Heart left ventricle (tissue), 16 donors: ENCODE data around the gene MPRIP. TPM values are rescaled to one million over a fixed set of nuclear protein-coding genes. Genes with fewer than 3 reads are reported as not detected.

Source experiments
- ATAC-seq, 4 donors: fragments of 200-7000 bp; cut with Tn5 transposase; one replicate each; pipeline ENCODE4 v1.9.1; 2020 to 2022; ENCODE audit warnings: moderate library complexity in 4 of 4, mild to moderate bottlenecking in 3 of 4, moderate number of reproducible peaks in 1 of 4
- DNase-seq, 5 donors: peaks; one replicate each; pipeline ENCODE4 v3.0.0-alpha.2; 2020
- H3K27ac ChIP-seq, 12 donors: fragments of 200-600 bp; sonication (generic) in 4 of 12; one replicate each; pipeline versions ENCODE4 v1.5.0 to v1.8.0; 2016 to 2022; ENCODE audit warnings: mild to moderate bottlenecking in 2 of 12
- H3K27me3 ChIP-seq, 9 donors: fragments of 200-600 bp; sonication (generic) in 2 of 9; one replicate each; pipeline versions ENCODE4 v1.5.1 to v1.8.0; 2016 to 2022; ENCODE audit warnings: mild to moderate bottlenecking in 3 of 9
- H3K36me3 ChIP-seq, 9 donors: fragments of 200-600 bp; sonication (generic) in 2 of 9; one replicate each; pipeline versions ENCODE4 v1.5.0 to v1.8.0; 2018 to 2022; ENCODE audit warnings: mild to moderate bottlenecking in 2 of 9
- H3K4me1 ChIP-seq, 12 donors: fragments of 200-600 bp; sonication (generic) in 4 of 12; one replicate each; pipeline versions ENCODE4 v1.5.0 to v1.8.0; 2016 to 2022; ENCODE audit warnings: mild to moderate bottlenecking in 3 of 12
- H3K4me3 ChIP-seq, 12 donors: fragments of 200-600 bp; sonication (generic) in 4 of 12; one replicate each; pipeline versions ENCODE4 v1.5.0 to v1.8.0; 2017 to 2022; ENCODE audit warnings: mild to moderate bottlenecking in 9 of 12, moderate library complexity in 4 of 12
- H3K9me3 ChIP-seq, 12 donors: fragments of 200-600 bp; sonication (generic) in 4 of 12; one replicate each; pipeline versions ENCODE4 v1.5.0 to v1.8.0; 2016 to 2022; ENCODE audit warnings: mild to moderate bottlenecking in 1 of 12
- CTCF ChIP-seq, 12 donors: fragments of 200-600 bp; sonication (generic) in 4 of 12; IDR thresholded peaks; one replicate each; pipeline versions ENCODE4 v1.5.0 to v1.8.0; 2018 to 2022; ENCODE audit warnings: antibody characterized with exemption in 12 of 12, mild to moderate bottlenecking in 5 of 12
- POLR2A ChIP-seq, 2 donors: fragments of 450-650 bp; IDR thresholded peaks; one replicate each; pipeline ENCODE4 v1.6.1; 2017; ENCODE audit warnings: antibody characterized with exemption in 2 of 2, mild to moderate bottlenecking in 2 of 2, moderate library complexity in 2 of 2
- WGBS, 4 donors: extraction: QIAGEN DNeasy Blood & Tissue Kit in 2 of 4; methylation state at CpG; one replicate each; pipeline versions ENCODE4 v1.1.5 to v1.1.7; 2013 to 2018; 5-methylcytosine and 5-hydroxymethylcytosine counted together
- intact Hi-C, 10 donors: fragments of 100-400 bp; cut with DNase I; formaldehyde crosslinking; loops; one replicate each; pipeline versions ENCODE4 v1.11.1 to v1.14.2; 2022
- polyA plus RNA-seq, 2 donors: library from polyadenylated mRNA; stranded (reverse); fragments of 200-250 nt; gene quantifications; one replicate each; pipeline ENCODE4 v1.2.3, GENCODE V29; 2013
- total RNA-seq, 9 donors: library from RNA; depleted of rRNA in 2 of 9; stranded (reverse); fragments of >200 nt in 2 of 9; fragmentation: NEBNext Ultra II Directional in 3 of 9; extraction: Animal tissue kit (Norgen Biotek cat#: 25700) in 3 of 9; gene quantifications; one replicate each; pipeline versions ENCODE4 v1.1.0 to v1.2.4, GENCODE V29; 2016 to 2023
- donor health status: ischemic (EF 13 %, LVEDD 7.1; RV severe dilation, severe dysfunction).
- donor health status: healthy with polysubstance abuse.
- donor health status: DM: no; HTN: yes; CAD: no.
- donor health status: DM: no; HTN: no; CAD: no.
- donor health status: ischemic (EF 25% LVEDD 6.9; RV normal size, moderate dysfunction).
- donor health status: ischemic (EF 25% LVEDD 5.7; RV mildly dilated, moderate dysfunction).
- donor health status: healthy.
- donor health status: DM: yes; HTN: yes; CAD: no.
- donor health status: ischemic (EF 35%, LVEDD 5.7; RV mildly dilated, moderate dysfunction).
- donor health status: nonischemic (EF 11% LVEDD 7.7; RV severe dilation, severe dysfunction).
- donor health status: DM: yes; HTN: yes; CAD: no.
- donor health status: PGD.
- donor health status: ischemic (EF 29% LVEDD 5.4; RV normal size, mild dysfunction).
- donor health status: nonischemic (EF 23%, LVEDD 6.1; RV moderate dilation, normal function).

Gene MPRIP
- total and polyA plus RNA-seq, 11 donors = 131 to 686 (median 343) TPM

DNA sequence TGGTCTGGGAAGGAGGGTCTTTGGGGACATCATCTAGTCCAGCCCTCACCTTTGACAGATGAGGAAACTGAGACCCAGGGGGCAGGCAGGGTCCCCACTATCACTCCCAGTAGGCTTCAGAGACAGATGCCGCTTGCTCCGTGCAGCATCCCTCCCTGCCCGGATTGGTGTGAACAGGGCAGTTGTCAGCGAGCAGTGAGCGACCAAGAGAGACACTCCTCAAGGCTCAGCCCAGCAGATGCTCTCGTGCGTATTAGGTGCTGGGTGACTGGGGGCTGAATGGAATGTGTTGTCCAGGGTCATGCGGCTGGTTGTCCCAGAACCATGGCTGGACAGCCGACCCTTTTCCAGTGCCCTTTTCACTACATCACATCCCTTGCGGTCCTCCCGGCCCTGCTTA, 49.0 kb downstream of the MPRIP start:
- Histone ChIP-seq H3K27me3 (no peaks in the 10 kb centered on the region), H3K27ac (peak overlapping the region in 1 of 12 donors; percentile 47), H3K4me1 (peaks cover 8 to 96% (median 65%) of the 10 kb centered on the region in 12 donors), H3K9me3 (no peaks in the 10 kb centered on the region), H3K36me3 (peaks cover 0 to 35% (median 0%) of the 10 kb centered on the region in 9 donors), H3K4me3 (no peak overlapping the region)
- intact Hi-C loops = loop anchor here in 4 of 10 donors (1.0 to 10.0 kb wide), 2 partner anchors 9 to 46 kb away; partner anchors contain the start of gene MPRIP (in 3 of the 4)
- 81 to 96% (median 86%) methylated on average over 4 to 11 of the region's 11 CpGs for WGBS, 4 donors
- DNase-seq (peak in 1 of 5 donors; percentile 18), ATAC-seq (no peak)
- no peak for TF ChIP-seq CTCF (IDR thresholded peaks at IDR 0.05)
- TF ChIP-seq POLR2A (IDR thresholded peaks at IDR 0.05) = no peak

- Histone ChIP-seq H3K36me3 (peaks cover 0 to 34% (median 0%) of the 10 kb centered on the region in 9 donors), H3K27ac (peak overlapping the region in 6 of 12 donors; percentile 1 to 56 (median 12)), H3K4me1 (peaks cover 13 to 97% (median 67%) of the 10 kb centered on the region in 12 donors), H3K4me3 (no peak overlapping the region), H3K9me3 (no peaks in the 10 kb centered on the region), H3K27me3 (no peaks in the 10 kb centered on the region)
- 75 to 81% (median 79%) methylated on average over 14 of the region's 14 CpGs for WGBS, 4 donors
- DNase-seq = peak in 1 of 5 donors; percentile 11
- TF ChIP-seq POLR2A (IDR thresholded peaks at IDR 0.05) = no peak
- no peak for TF ChIP-seq CTCF (IDR thresholded peaks at IDR 0.05)
- intact Hi-C loops = loop anchor here in 4 of 10 donors (1.0 to 10.0 kb wide), 2 partner anchors 8 to 47 kb away; partner anchors contain the start of gene MPRIP (in 3 of the 4)
- ATAC-seq = no peak
Measured at GRCh38 chr17:17091856-17092756, 49.8 kb downstream of the MPRIP start.

GRCh38 chr17:17093764-17094163, 51.5 kb downstream of the MPRIP start:
- peaks cover 18 to 97% (median 73%) of the 10 kb centered on the region in 12 donors for H3K4me1 ChIP-seq
- H3K4me3 ChIP-seq = no peak overlapping the region
- H3K27ac ChIP-seq = peak overlapping the region in 9 of 12 donors; percentile 11 to 56 (median 33)
- H3K27me3 ChIP-seq = no peaks in the 10 kb centered on the region
- ATAC-seq (peak in 3 of 4 donors; percentile 43 to 47 (median 44)), DNase-seq (peak in 1 of 5 donors; percentile 35)
- 36 to 57% (median 46%) methylated on average over 5 of the region's 5 CpGs for WGBS, 4 donors
- intact Hi-C loops = loop anchor here in 3 of 10 donors (10.0 kb wide), 1 partner anchor 49 kb away; the partner anchor contains the start of gene MPRIP (in 3 of the 3)
- peaks cover 0 to 27% (median 4%) of the 10 kb centered on the region in 9 donors for H3K36me3 ChIP-seq
- no peaks in the 10 kb centered on the region for H3K9me3 ChIP-seq
- TF ChIP-seq POLR2A (IDR thresholded peaks at IDR 0.05) (no peak), CTCF (IDR thresholded peaks at IDR 0.05) (no peak)
